Panc1 (cell line): ENCODE results near the gene MAP3K3. TPM values are rescaled to one million over a fixed set of nuclear protein-coding genes. Genes with fewer than 3 reads are reported as not detected.

Source experiments
- ATAC-seq: fragments of 200-7000 bp; cut with Tn5 transposase; 2 replicates; pipeline ENCODE4 v1.9.1; 2020; ENCODE audit warnings: mild to moderate bottlenecking, moderate library complexity
- BruUV-seq: library from RNA; stranded (reverse); fragments of 400-500 nt; replicated peaks from 2 replicates; lab custom pipeline; 2021; lab: Mats Ljungman, UMichigan
- CTCF ChIA-PET: fragments of 300-600 bp; sonication (Branson Sonifier 250); formaldehyde crosslinking; loops from one replicate; lab custom pipeline; 2022; ENCODE audit warnings: antibody characterized with exemption; lab: Charles Lee
- POLR2A ChIA-PET: fragments of 300-600 bp; sonication (Branson Sonifier 250); formaldehyde crosslinking; loops from one replicate; lab custom pipeline; 2022; ENCODE audit warnings: antibody characterized with exemption; lab: Charles Lee
- DNase-seq: peaks from one replicate; pipeline ENCODE4 v3.0.0-alpha.2; 2010; ENCODE audit warnings: low read depth, low spot score
- H3K27ac ChIP-seq: 2 replicates; pipeline ENCODE4 v1.5.1; 2011; ENCODE audit warnings: mild to moderate bottlenecking, low read length, inconsistent platforms
- H3K27me3 ChIP-seq: fragments of 200-500 bp; sonication (Bioruptor generic); 2 replicates; pipeline ENCODE4 v1.6.0; 2014; ENCODE audit warnings: low read length, inconsistent platforms; ENCODE audit not compliant: control insufficient read depth, insufficient read depth
- H3K36me3 ChIP-seq: fragments of 200-500 bp; sonication (Bioruptor generic); 2 replicates; pipeline ENCODE4 v1.5.1; 2014; ENCODE audit warnings: inconsistent platforms, mild to moderate bottlenecking, low read length, moderate library complexity; ENCODE audit not compliant: control insufficient read depth, insufficient read depth
- H3K4me1 ChIP-seq: 2 replicates; pipeline ENCODE4 v1.5.1; 2011; ENCODE audit warnings: inconsistent platforms, mild to moderate bottlenecking, low read length, moderate library complexity; ENCODE audit not compliant: control insufficient read depth, insufficient read depth
- H3K4me3 ChIP-seq, 2 experiments: 2 replicates each; pipeline ENCODE4 v1.5.1; 2011 to 2012; ENCODE audit warnings: low read depth in 2 of 2, low read length in 2 of 2, mild to moderate bottlenecking in 2 of 2, inconsistent platforms in 1 of 2, moderate library complexity in 1 of 2
- H3K9me3 ChIP-seq: fragments of 200-500 bp; sonication (Bioruptor generic); 2 replicates; pipeline ENCODE4 v1.5.1; 2014; ENCODE audit warnings: low read depth, mild to moderate bottlenecking, inconsistent platforms, low read length, moderate library complexity; ENCODE audit not compliant: control insufficient read depth, insufficient read depth
- POLR2AphosphoS5 ChIP-seq: IDR thresholded peaks from 2 replicates; pipeline ENCODE4 v1.6.1; 2012; ENCODE audit warnings: mild to moderate bottlenecking, low read depth, low read length, moderate library complexity
- SIN3A ChIP-seq: IDR thresholded peaks from 2 replicates; pipeline ENCODE4 v1.6.1; 2012; ENCODE audit warnings: low read depth, mild to moderate bottlenecking, low read length, moderate library complexity, borderline replicate concordance; ENCODE audit not compliant: insufficient read depth
- TCF7L2 ChIP-seq: IDR thresholded peaks from 2 replicates; pipeline ENCODE4 v1.6.1; 2011; ENCODE audit warnings: mild to moderate bottlenecking, low read depth, low read length, inconsistent platforms
- in situ Hi-C: cut with HindIII; loops from 2 replicates; pipeline ENCODE4 v1.10.0; 2016; ENCODE audit warnings: low sequenced_read_pairs, low pct_unique_long_range_greater_than_20kb
- intact Hi-C: fragments of 100-400 bp; cut with micrococcal nuclease; formaldehyde crosslinking; loops from one replicate; pipeline ENCODE4 v1.10.0; 2022; ENCODE audit not compliant: unreplicated experiment
- total RNA-seq: library from RNA; stranded (reverse); gene quantifications from one replicate; pipeline ENCODE4 v1.2.1, GENCODE V29; 2021; ENCODE audit not compliant: unreplicated experiment
- TF ChIP-seq, protein P1 (sequence below): fragments of 450-650 bp; IDR thresholded peaks from 2 replicates; pipeline ENCODE4 v1.5.1; 2017; ENCODE audit warnings: mild to moderate bottlenecking
- TF ChIP-seq, protein P2 (sequence below), 2 experiments: IDR thresholded peaks; 2 replicates each; pipeline ENCODE4 v1.6.1; 2011 to 2012; ENCODE audit warnings: low read depth in 2 of 2, control low read depth in 1 of 2, low read length in 1 of 2, mild to moderate bottlenecking in 1 of 2, moderate library complexity in 1 of 2; ENCODE audit not compliant: insufficient read depth in 1 of 2

Gene MAP3K3
- total RNA-seq, 1 experiment from 2014 or later = 22.3 TPM

DNA sequence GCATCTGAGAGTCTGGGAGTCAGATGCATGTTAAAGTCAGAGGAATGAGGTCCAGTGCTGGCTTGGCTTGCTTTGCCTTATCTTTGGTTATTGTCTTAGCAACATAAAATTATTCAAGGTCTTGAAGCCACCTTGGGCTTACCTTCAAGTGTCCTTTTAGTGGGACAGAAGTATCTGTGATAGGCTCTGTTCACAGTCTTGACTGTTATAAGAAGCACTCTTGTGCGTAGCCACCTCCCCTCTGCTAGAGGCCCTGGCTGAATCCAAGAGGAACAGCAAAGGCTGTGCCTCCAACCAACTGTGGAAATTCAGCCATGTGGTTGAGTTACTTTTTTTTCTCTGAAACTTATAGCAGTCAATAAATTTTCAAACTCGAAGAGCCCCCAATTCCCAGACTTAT lies 8.6 kb upstream of the MAP3K3 start:
- Histone ChIP-seq H3K36me3 (no peaks in the 10 kb centered on the region), H3K27me3 (no peaks in the 10 kb centered on the region), H3K4me1 (no peaks in the 10 kb centered on the region), H3K4me3 (no peak overlapping the region), H3K27ac (no peak overlapping the region), H3K9me3 (no peaks in the 10 kb centered on the region)
- no peak for TF ChIP-seq TCF7L2
- TF ChIP-seq, protein P1, sequence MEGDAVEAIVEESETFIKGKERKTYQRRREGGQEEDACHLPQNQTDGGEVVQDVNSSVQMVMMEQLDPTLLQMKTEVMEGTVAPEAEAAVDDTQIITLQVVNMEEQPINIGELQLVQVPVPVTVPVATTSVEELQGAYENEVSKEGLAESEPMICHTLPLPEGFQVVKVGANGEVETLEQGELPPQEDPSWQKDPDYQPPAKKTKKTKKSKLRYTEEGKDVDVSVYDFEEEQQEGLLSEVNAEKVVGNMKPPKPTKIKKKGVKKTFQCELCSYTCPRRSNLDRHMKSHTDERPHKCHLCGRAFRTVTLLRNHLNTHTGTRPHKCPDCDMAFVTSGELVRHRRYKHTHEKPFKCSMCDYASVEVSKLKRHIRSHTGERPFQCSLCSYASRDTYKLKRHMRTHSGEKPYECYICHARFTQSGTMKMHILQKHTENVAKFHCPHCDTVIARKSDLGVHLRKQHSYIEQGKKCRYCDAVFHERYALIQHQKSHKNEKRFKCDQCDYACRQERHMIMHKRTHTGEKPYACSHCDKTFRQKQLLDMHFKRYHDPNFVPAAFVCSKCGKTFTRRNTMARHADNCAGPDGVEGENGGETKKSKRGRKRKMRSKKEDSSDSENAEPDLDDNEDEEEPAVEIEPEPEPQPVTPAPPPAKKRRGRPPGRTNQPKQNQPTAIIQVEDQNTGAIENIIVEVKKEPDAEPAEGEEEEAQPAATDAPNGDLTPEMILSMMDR = no peak
- TF ChIP-seq SIN3A = no peak
- TF ChIP-seq, protein P2, sequence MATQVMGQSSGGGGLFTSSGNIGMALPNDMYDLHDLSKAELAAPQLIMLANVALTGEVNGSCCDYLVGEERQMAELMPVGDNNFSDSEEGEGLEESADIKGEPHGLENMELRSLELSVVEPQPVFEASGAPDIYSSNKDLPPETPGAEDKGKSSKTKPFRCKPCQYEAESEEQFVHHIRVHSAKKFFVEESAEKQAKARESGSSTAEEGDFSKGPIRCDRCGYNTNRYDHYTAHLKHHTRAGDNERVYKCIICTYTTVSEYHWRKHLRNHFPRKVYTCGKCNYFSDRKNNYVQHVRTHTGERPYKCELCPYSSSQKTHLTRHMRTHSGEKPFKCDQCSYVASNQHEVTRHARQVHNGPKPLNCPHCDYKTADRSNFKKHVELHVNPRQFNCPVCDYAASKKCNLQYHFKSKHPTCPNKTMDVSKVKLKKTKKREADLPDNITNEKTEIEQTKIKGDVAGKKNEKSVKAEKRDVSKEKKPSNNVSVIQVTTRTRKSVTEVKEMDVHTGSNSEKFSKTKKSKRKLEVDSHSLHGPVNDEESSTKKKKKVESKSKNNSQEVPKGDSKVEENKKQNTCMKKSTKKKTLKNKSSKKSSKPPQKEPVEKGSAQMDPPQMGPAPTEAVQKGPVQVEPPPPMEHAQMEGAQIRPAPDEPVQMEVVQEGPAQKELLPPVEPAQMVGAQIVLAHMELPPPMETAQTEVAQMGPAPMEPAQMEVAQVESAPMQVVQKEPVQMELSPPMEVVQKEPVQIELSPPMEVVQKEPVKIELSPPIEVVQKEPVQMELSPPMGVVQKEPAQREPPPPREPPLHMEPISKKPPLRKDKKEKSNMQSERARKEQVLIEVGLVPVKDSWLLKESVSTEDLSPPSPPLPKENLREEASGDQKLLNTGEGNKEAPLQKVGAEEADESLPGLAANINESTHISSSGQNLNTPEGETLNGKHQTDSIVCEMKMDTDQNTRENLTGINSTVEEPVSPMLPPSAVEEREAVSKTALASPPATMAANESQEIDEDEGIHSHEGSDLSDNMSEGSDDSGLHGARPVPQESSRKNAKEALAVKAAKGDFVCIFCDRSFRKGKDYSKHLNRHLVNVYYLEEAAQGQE (IDR thresholded peaks at IDR 0.05; ENCODE audit: insufficient read depth in 1 of 2, low read depth in 2 of 2, low read length in 1 of 2) = no peak
- no peak for TF ChIP-seq POLR2AphosphoS5
- CTCF ChIA-PET = no interaction called here
- no TSS peak for BruUV-seq
- POLR2A ChIA-PET = no interaction called here
- intact Hi-C loops = no loop called here
- no peak for DNase-seq
- in situ Hi-C loops = no loop called here
- no peak for ATAC-seq

DNA sequence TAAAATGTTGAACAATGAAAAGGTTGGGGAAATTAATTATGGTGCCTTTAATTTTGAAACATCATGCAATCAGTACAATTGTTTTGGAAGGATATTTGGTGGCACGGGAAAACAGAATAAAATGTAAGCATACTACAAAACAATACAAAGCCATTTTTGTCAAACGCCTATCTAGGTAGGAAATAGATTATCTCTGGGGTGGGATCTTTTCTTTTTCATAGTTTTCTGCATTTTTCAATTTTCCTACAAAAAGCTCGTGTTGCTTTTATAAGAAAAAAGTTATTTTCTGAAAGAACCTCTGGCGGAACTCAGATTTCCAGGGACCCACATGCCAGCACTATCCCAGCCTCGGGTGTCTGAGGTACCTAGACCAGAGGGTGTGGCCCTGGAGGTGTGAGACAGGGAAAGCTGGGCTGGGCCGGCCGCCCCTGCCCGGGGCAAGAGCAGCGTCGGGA lies 961 bp upstream of the MAP3K3 start:
- in situ Hi-C loops = no loop called here
- intact Hi-C loops = no loop called here
- DNase-seq = no peak
- H3K36me3 ChIP-seq = peaks cover 5% of the 10 kb centered on the region; the same call in 1 of the 2 replicates
- CTCF ChIA-PET = interaction anchor here (0.9 kb wide), 1 partner anchor 9 kb away, joined by 4 read pairs; no protein-coding TSS in a partner anchor
- no peak for ATAC-seq
- BruUV-seq = TSS peak; percentile 76
- TF ChIP-seq SIN3A = no peak
- no peak for TF ChIP-seq POLR2AphosphoS5
- TF ChIP-seq, protein P2 (IDR thresholded peaks at IDR 0.05; ENCODE audit: insufficient read depth in 1 of 2, low read depth in 2 of 2, low read length in 1 of 2) = no peak
- TF ChIP-seq TCF7L2 = no peak
- TF ChIP-seq, protein P1 = no peak
- no peaks in the 10 kb centered on the region for H3K9me3 ChIP-seq
- H3K4me3 ChIP-seq = peak overlapping the region; percentile 62 to 63
- POLR2A ChIA-PET = no interaction called here
- H3K4me1 ChIP-seq = peaks cover 18% of the 10 kb centered on the region
- peak overlapping the region; percentile 77 for H3K27ac ChIP-seq
- no peaks in the 10 kb centered on the region for H3K27me3 ChIP-seq
